ENCODE data around the gene GADD45A.

DNA sequence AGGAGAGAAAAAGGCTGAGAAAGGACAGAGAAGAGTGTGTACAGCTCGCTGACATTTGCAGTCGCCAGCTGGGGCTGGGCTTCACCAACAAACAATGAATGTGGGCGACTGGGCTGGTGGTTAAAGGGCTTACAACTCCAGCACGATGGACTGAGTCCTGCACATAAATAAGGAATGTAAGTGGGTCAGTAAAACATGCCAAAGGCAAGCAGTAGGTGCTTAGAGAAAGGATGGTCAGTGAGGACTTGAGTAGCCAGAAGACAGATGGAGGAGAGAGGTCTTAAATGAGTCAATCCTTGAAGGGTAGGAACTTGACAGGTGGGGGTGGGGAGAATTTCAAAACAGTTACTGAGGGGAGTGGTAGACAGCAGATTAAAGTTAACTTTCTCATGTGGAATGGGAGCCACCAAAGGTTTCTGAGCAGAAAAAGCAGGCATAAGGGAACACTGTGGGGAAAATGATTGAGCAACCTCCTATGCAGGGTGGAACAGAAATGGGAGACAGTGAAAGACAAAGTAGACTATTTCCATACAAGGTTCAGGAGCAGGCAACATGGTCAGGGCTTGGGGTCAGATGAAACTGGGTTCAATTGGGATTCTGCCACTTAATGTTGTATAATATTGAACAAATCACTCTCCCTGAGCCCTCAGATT lies 37.4 kb downstream of the GADD45A start:
- TF ChIP-seq, protein P1, sequence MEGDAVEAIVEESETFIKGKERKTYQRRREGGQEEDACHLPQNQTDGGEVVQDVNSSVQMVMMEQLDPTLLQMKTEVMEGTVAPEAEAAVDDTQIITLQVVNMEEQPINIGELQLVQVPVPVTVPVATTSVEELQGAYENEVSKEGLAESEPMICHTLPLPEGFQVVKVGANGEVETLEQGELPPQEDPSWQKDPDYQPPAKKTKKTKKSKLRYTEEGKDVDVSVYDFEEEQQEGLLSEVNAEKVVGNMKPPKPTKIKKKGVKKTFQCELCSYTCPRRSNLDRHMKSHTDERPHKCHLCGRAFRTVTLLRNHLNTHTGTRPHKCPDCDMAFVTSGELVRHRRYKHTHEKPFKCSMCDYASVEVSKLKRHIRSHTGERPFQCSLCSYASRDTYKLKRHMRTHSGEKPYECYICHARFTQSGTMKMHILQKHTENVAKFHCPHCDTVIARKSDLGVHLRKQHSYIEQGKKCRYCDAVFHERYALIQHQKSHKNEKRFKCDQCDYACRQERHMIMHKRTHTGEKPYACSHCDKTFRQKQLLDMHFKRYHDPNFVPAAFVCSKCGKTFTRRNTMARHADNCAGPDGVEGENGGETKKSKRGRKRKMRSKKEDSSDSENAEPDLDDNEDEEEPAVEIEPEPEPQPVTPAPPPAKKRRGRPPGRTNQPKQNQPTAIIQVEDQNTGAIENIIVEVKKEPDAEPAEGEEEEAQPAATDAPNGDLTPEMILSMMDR (IDR thresholded peaks at IDR 0.05; ENCODE audit: low read length): no peak
- no peak for TF ChIP-seq EZH2 (optimal IDR thresholded peaks at IDR 0.05; ENCODE audit: low read depth, low read length)
